ENCODE results near the gene AGBL5. TPM values are rescaled to one million over a fixed set of nuclear protein-coding genes. Genes with fewer than 3 reads are reported as not detected.
A peak's percentile ranks its signal among the peaks of the same experiment; 100 is the strongest.

Gene AGBL5
- total and polyA plus RNA-seq, 12 donors: 4.2 to 16.8 (median 10.4) TPM

GRCh38 chr2:27085062-27085672 is 33.7 kb downstream of the AGBL5 start:
- Histone ChIP-seq H3K36me3 (peaks cover 0 to 13% (median 0%) of the 10 kb centered on the region in 9 donors), H3K27ac (peak overlapping the region in 9 of 10 donors; percentile 86 to 98 (median 93)), H3K9me3 (no peaks in the 10 kb centered on the region), H3K27me3 (no peaks in the 10 kb centered on the region), H3K4me3 (peak overlapping the region in 9 of 10 donors; percentile 56 to 80 (median 74)), H3K4me1 (peaks cover 10 to 61% (median 43%) of the 10 kb centered on the region in 9 donors)
- DNase-seq: no peak
- intact Hi-C loops (cut with DNase I): loop anchor here in 8 of 10 donors (5.0 to 10.0 kb wide), 6 partner anchors 33 to 123 kb away; partner anchors contain the start of genes TMEM214 (in 4 of the 8) and AGBL5 (in 2 of the 8)
- WGBS, 2 donors: 50 to 55% methylated on average over 10 of the region's 10 CpGs
- TF ChIP-seq CTCF (IDR thresholded peaks at IDR 0.05): peak in 1 of 9 donors; percentile 39
- no peak for ATAC-seq

GRCh38 chr2:27085673-27086089 is 34.2 kb downstream of the AGBL5 start:
- ATAC-seq: peak; percentile 54 to 73 (median 62)
- Histone ChIP-seq H3K4me3 (peak overlapping the region; percentile 56 to 80 (median 74)), H3K4me1 (peaks cover 7 to 56% (median 38%) of the 10 kb centered on the region in 9 donors), H3K27me3 (no peaks in the 10 kb centered on the region), H3K9me3 (no peaks in the 10 kb centered on the region), H3K36me3 (peaks cover 0 to 13% (median 0%) of the 10 kb centered on the region in 9 donors), H3K27ac (peak overlapping the region; percentile 83 to 98 (median 93))
- TF ChIP-seq CTCF (IDR thresholded peaks at IDR 0.05): peak in 7 of 9 donors; percentile 28 to 77 (median 57)
- WGBS, 2 donors: 1 to 2% methylated on average over 38 of the region's 38 CpGs
- DNase-seq: peak; percentile 77 to 83
- intact Hi-C loops (cut with DNase I): loop anchor here in 9 of 10 donors (1.0 to 10.0 kb wide), 10 partner anchors 33 to 123 kb away; partner anchors contain the start of genes TMEM214 (in 5 of the 9), AGBL5 (in 4 of the 9) and PREB (in 1 of the 9)

DNA sequence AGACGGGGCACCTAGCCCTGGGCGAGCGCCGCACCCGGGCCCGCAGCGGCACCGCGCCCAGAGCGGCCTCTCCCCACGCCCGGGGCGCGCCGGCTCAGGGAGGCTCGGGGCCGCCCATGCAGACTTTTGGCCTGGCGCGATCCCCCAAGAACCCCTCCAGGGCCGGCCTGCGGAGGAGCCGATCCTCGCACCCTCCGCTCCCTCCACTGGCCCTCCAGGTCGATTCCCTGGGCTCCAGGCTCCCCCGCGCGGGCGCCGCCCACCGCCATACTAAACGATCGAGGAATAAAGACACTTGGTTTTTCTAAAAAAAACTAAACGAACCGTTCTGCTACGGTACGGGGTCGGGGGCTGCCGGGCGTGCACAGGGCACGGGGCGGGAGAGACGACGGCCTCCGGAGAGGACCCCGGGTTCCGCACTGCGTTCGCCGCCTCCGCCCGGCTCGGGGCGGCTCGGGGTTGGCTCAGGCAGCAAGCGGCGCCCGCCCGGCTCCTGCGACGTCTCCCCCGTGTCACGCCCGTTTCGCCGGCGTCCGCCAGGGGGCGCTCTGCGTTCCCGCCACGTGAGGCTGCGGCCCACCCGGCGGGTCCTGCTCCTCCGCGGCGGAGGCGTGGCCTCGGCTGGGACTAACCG is 34.7 kb downstream of the AGBL5 start:
- peak overlapping the region; percentile 83 to 98 (median 93) for H3K27ac ChIP-seq
- H3K36me3 ChIP-seq: peaks cover 0 to 13% (median 0%) of the 10 kb centered on the region in 9 donors
- no peaks in the 10 kb centered on the region for H3K9me3 ChIP-seq
- peak; percentile 96 to 97 for DNase-seq
- no peaks in the 10 kb centered on the region for H3K27me3 ChIP-seq
- H3K4me3 ChIP-seq: peak overlapping the region; percentile 56 to 80 (median 74)
- peak; percentile 86 to 95 (median 92) for ATAC-seq
- peaks cover 5 to 54% (median 35%) of the 10 kb centered on the region in 9 donors for H3K4me1 ChIP-seq
- intact Hi-C loops (cut with DNase I): loop anchor here in 9 of 10 donors (1.0 to 10.0 kb wide), 10 partner anchors 34 to 124 kb away; partner anchors contain the start of genes TMEM214 (in 5 of the 9), AGBL5 (in 4 of the 9) and PREB (in 1 of the 9)
- TF ChIP-seq CTCF (IDR thresholded peaks at IDR 0.05): peak; percentile 78 to 97 (median 89)
- 0% methylated on average over 68 to 81 of the region's 81 CpGs for WGBS, 2 donors

Measured in heart right ventricle (tissue), 16 donors.